ENCODE data around the gene LYZ.

LYZ gene

GRCh38 chr12:69354556-69355187 is 6.5 kb downstream of the LYZ start:
- DNase-seq (ENCODE audit: low spot score) = no peak
- TF ChIP-seq, protein P1, sequence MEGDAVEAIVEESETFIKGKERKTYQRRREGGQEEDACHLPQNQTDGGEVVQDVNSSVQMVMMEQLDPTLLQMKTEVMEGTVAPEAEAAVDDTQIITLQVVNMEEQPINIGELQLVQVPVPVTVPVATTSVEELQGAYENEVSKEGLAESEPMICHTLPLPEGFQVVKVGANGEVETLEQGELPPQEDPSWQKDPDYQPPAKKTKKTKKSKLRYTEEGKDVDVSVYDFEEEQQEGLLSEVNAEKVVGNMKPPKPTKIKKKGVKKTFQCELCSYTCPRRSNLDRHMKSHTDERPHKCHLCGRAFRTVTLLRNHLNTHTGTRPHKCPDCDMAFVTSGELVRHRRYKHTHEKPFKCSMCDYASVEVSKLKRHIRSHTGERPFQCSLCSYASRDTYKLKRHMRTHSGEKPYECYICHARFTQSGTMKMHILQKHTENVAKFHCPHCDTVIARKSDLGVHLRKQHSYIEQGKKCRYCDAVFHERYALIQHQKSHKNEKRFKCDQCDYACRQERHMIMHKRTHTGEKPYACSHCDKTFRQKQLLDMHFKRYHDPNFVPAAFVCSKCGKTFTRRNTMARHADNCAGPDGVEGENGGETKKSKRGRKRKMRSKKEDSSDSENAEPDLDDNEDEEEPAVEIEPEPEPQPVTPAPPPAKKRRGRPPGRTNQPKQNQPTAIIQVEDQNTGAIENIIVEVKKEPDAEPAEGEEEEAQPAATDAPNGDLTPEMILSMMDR (IDR thresholded peaks at IDR 0.05; ENCODE audit: extremely low read depth, insufficient read depth, missing control alignments) = no peak
- in situ Hi-C loops (cut with MboI; ENCODE audit: low pct_unique_long_range_greater_than_20kb, low sequenced_read_pairs, unreplicated experiment) = no loop called here

DNA sequence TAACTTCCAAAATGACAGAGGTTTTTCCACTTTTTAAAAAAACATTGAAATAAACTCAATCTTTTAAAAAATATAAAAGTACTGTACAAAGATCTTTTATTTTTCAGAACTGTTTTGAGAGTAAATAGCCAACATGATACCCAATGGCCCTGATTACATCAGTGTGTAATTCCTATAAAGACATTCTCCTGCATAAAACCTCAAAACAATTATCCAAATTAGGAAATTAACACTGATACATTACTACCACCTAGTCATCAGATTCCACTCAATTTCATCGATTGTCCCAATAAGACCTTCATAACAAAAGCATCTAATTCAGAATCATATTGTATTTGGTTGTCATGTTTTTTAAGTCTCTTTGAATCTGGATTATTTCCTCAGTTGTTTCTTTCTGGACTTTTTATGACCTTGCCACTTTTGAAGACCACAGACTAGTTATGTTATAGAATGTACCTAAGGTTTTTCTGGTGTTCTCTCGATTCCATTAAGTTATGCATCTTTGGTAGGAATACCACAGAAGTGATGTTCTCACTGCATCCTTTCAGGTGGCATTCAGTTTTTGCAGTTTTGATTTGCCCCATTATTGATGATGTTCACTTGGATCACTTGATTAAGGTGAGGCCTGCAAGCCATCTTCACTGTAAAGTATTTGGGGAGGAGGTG is 7.3 kb downstream of the LYZ start:
- DNase-seq (ENCODE audit: low spot score) = no peak
- in situ Hi-C loops (cut with MboI; ENCODE audit: low pct_unique_long_range_greater_than_20kb, low sequenced_read_pairs, unreplicated experiment) = no loop called here

GRCh38 chr12:69359531-69360347 is 11.6 kb downstream of the LYZ start, which contains the start of gene YEATS4:
YEATS4 (plus strand) TSS chr12:69359743; CDS start chr12:69359973, 230 bp downstream.
- DNase-seq (ENCODE audit: low spot score) = peak; percentile 92
- TF ChIP-seq, protein P1 (IDR thresholded peaks at IDR 0.05; ENCODE audit: extremely low read depth, insufficient read depth, missing control alignments) = no peak
- in situ Hi-C loops (cut with MboI; ENCODE audit: low pct_unique_long_range_greater_than_20kb, low sequenced_read_pairs, unreplicated experiment) = no loop called here

More for the DNA sequence above, 7.3 kb downstream of the LYZ start:
- TF ChIP-seq, protein P1 (IDR thresholded peaks at IDR 0.05; ENCODE audit: extremely low read depth, insufficient read depth, missing control alignments) = no peak

DNA sequence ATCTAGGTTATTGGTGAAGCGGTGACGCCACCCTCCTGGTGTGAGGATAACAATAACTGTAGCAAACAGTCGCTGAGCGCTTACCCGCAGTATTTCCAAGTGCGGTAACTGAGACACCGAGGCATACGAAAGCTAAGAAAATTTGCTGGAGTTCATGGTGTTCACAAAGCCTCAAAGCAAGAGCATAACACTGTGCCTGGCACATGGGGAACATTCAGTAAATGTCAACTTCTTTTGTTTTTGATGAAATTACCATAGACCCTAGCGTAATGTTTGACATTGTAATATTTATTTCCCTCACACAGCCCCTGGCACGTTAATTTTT is 12.1 kb downstream of the LYZ start:
- in situ Hi-C loops (cut with MboI; ENCODE audit: low pct_unique_long_range_greater_than_20kb, low sequenced_read_pairs, unreplicated experiment) = no loop called here
- DNase-seq (ENCODE audit: low spot score) = no peak
- TF ChIP-seq, protein P1 (IDR thresholded peaks at IDR 0.05; ENCODE audit: extremely low read depth, insufficient read depth, missing control alignments) = no peak

GRCh38 chr12:69366796-69367195 is 18.6 kb downstream of the LYZ start:
- in situ Hi-C loops (cut with MboI; ENCODE audit: low pct_unique_long_range_greater_than_20kb, low sequenced_read_pairs, unreplicated experiment) = no loop called here
- DNase-seq (ENCODE audit: low spot score) = no peak
- TF ChIP-seq, protein P1 (IDR thresholded peaks at IDR 0.05; ENCODE audit: extremely low read depth, insufficient read depth, missing control alignments) = no peak

DNA sequence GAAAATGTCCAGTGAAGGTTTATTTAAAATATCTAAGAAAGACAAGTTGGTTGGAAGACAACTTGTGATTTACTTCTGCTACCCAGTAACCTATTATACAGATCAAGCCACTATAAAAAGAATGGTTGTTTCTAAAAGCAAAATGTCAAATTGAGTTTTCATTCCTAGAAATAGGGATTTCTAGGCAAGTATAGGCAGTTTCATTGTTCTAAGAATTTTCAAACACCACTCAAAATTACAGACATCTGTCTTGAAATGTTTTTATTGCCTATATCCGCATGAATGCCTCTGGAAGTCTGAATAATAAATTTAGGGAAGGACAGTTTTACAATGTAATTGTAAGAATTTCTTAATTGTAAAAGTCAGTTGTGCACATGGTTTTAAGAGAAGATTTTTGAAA is 20.0 kb downstream of the LYZ start:
- DNase-seq (ENCODE audit: low spot score) = no peak
- TF ChIP-seq, protein P1 (IDR thresholded peaks at IDR 0.05; ENCODE audit: extremely low read depth, insufficient read depth, missing control alignments) = no peak
- in situ Hi-C loops (cut with MboI; ENCODE audit: low pct_unique_long_range_greater_than_20kb, low sequenced_read_pairs, unreplicated experiment) = no loop called here

All from GM13977 (cell line).